ENCODE results near the gene SLAMF7. TPM values are rescaled to one million over a fixed set of nuclear protein-coding genes. Genes with fewer than 3 reads are reported as not detected.

The SLAMF7 gene
- total and polyA plus RNA-seq, 2 experiments from 2014 or later, result 0.11 TPM; not detected in 1

DNA sequence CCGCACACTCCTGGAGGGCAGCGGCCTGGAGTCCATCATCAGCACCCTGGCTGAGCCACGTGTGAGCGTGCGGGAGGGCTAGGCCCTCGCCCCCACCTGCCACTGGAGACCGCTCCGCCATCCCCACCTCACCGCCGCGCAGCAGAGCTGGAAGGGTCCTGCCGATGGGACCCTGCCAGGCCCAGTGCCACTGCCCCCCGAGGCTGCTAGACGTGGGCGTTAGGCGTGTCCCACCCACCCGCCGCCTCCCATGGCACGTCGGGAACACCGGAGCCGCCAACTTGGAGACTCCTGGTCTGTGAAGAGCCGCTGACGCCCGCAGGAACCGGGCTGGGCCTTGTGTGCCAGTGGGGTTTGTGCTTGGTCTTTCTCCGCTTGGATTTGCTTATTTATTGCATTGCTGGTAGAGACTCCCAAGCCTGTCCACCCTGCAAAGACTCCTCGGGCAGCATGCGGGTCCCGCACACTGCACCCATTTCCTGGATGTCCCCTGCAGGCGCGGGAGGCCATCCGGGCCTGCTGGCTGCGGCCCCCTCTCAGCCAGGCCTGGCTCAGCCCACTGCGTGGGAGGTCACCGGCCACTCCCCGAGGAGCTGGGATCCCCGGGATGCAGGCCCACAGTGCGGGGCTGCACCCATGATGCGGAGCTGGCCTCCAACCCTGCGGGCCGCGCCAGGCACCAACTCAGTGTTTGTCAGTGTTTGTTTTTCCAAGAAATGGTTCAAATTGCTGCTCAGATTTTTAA is 63.0 kb downstream of the SLAMF7 start:
- Mint-ChIP-seq H3K36me3 (ENCODE audit: low read depth) (peaks cover 2% of the 10 kb centered on the region; the same call in 2 of the 3 replicates), H3K27me3 (ENCODE audit: insufficient read depth, low read depth, poor library complexity) (no peaks in the 10 kb centered on the region), H3K27ac (no peak overlapping the region), H3K4me1 (no peaks in the 10 kb centered on the region), H3K9me3 (peaks cover 11% of the 10 kb centered on the region), H3K4me3 (no peak overlapping the region)
- Histone ChIP-seq H3K4me2 (no peak overlapping the region), H3K4me3 (no peak overlapping the region), H3K79me2 (replicated peaks; ENCODE audit: insufficient read depth) (no peaks in the 10 kb centered on the region), H3F3A (replicated peaks; ENCODE audit: low read depth) (no peaks in the 10 kb centered on the region), H3K4me1 (ENCODE audit: insufficient read depth) (no peaks in the 10 kb centered on the region), H4K20me1 (replicated peaks; ENCODE audit: insufficient read depth) (no peaks in the 10 kb centered on the region), H3K9me2 (ENCODE audit: insufficient read depth) (no peaks in the 10 kb centered on the region; the same call in 1 of the 2 replicates), H3K27me3 (ENCODE audit: insufficient read depth) (no peaks in the 10 kb centered on the region), H3K27ac (ENCODE audit: low read depth) (no peak overlapping the region), H3K36me3 (ENCODE audit: insufficient read depth) (no peaks in the 10 kb centered on the region), H2AFZ (peak overlapping the region; percentile 69)
- peak; percentile 49 for ATAC-seq
- no peak for DNase-seq (ENCODE audit: low spot score)
- no peak for TF ChIP-seq CREB1 (CRISPR knock-in tag; IDR thresholded peaks at IDR 0.05; ENCODE audit: low read depth)
- no peak for TF ChIP-seq POLR2AphosphoS5 (IDR thresholded peaks at IDR 0.05; ENCODE audit: low read depth)
- TF ChIP-seq, protein P1, sequence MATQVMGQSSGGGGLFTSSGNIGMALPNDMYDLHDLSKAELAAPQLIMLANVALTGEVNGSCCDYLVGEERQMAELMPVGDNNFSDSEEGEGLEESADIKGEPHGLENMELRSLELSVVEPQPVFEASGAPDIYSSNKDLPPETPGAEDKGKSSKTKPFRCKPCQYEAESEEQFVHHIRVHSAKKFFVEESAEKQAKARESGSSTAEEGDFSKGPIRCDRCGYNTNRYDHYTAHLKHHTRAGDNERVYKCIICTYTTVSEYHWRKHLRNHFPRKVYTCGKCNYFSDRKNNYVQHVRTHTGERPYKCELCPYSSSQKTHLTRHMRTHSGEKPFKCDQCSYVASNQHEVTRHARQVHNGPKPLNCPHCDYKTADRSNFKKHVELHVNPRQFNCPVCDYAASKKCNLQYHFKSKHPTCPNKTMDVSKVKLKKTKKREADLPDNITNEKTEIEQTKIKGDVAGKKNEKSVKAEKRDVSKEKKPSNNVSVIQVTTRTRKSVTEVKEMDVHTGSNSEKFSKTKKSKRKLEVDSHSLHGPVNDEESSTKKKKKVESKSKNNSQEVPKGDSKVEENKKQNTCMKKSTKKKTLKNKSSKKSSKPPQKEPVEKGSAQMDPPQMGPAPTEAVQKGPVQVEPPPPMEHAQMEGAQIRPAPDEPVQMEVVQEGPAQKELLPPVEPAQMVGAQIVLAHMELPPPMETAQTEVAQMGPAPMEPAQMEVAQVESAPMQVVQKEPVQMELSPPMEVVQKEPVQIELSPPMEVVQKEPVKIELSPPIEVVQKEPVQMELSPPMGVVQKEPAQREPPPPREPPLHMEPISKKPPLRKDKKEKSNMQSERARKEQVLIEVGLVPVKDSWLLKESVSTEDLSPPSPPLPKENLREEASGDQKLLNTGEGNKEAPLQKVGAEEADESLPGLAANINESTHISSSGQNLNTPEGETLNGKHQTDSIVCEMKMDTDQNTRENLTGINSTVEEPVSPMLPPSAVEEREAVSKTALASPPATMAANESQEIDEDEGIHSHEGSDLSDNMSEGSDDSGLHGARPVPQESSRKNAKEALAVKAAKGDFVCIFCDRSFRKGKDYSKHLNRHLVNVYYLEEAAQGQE (IDR thresholded peaks at IDR 0.05; ENCODE audit: unreplicated experiment), result no peak

Other genes starting within 250 kb of the SLAMF7 start
- not detected in 2 replicates for gene SLAMF6, start 216.0 kb upstream of the SLAMF7 start, total RNA-seq (2014; rRNA removed; shearing (Covaris generic))
- gene SLAMF6, start 216.0 kb upstream of the SLAMF7 start, polyA plus RNA-seq (2016; fragmentation: Nextera tagmentation; extraction: Ambion mirVana), result not detected in 2 replicates
- gene CD84, start 159.8 kb upstream of the SLAMF7 start, total RNA-seq (2014; rRNA removed; shearing (Covaris generic)), result under 0.01 TPM in 1 of 2 replicates, not detected in the other
- not detected in 2 replicates for gene CD84, start 159.8 kb upstream of the SLAMF7 start, polyA plus RNA-seq (2016; fragmentation: Nextera tagmentation; extraction: Ambion mirVana)
- not detected in 2 replicates for gene SLAMF1, start 92.2 kb upstream of the SLAMF7 start, total RNA-seq (2014; rRNA removed; shearing (Covaris generic))
- not detected in 2 replicates for gene SLAMF1, start 92.2 kb upstream of the SLAMF7 start, polyA plus RNA-seq (2016; fragmentation: Nextera tagmentation; extraction: Ambion mirVana)
- 0.45 TPM in 1 of 2 replicates, not detected in the other for gene CD48, start 27.4 kb upstream of the SLAMF7 start, total RNA-seq (2014; rRNA removed; shearing (Covaris generic))
- 0.34 and 0.43 TPM in 2 replicates for gene CD48, start 27.4 kb upstream of the SLAMF7 start, polyA plus RNA-seq (2016; fragmentation: Nextera tagmentation; extraction: Ambion mirVana)
- not detected in 2 replicates for gene LY9, start 56.9 kb downstream of the SLAMF7 start, total RNA-seq (2014; rRNA removed; shearing (Covaris generic))
- gene LY9, start 56.9 kb downstream of the SLAMF7 start, polyA plus RNA-seq (2016; fragmentation: Nextera tagmentation; extraction: Ambion mirVana), result not detected in 2 replicates
- not detected in 2 replicates for gene CD244, start 123.6 kb downstream of the SLAMF7 start, total RNA-seq (2014; rRNA removed; shearing (Covaris generic))
- gene CD244, start 123.6 kb downstream of the SLAMF7 start, polyA plus RNA-seq (2016; fragmentation: Nextera tagmentation; extraction: Ambion mirVana), result not detected in 2 replicates
- gene ITLN1, start 145.9 kb downstream of the SLAMF7 start, total RNA-seq (2014; rRNA removed; shearing (Covaris generic)), result not detected in 2 replicates
- not detected in 2 replicates for gene ITLN1, start 145.9 kb downstream of the SLAMF7 start, polyA plus RNA-seq (2016; fragmentation: Nextera tagmentation; extraction: Ambion mirVana)
- 7.0 and 12.8 TPM in 2 replicates for gene ITLN2, start 215.6 kb downstream of the SLAMF7 start, total RNA-seq (2014; rRNA removed; shearing (Covaris generic))
- 7.2 and 8.0 TPM in 2 replicates for gene ITLN2, start 215.6 kb downstream of the SLAMF7 start, polyA plus RNA-seq (2016; fragmentation: Nextera tagmentation; extraction: Ambion mirVana)